Skeletal muscle cell (primary cell): ENCODE data around the gene GCSH.

Source experiments
- DNase-seq: peaks from one replicate; pipeline ENCODE4 v3.0.0-alpha.2; 2010; ENCODE audit warnings: low read depth
- H3K4me3 ChIP-seq: 2 replicates; pipeline ENCODE4 v1.5.1; 2011; ENCODE audit warnings: low read depth, mild to moderate bottlenecking, control low read depth, low read length, moderate library complexity

GCSH gene

GRCh38 chr16:81106826-81107503 is 10.8 kb upstream of the GCSH start:
- H3K4me3 ChIP-seq: no peak overlapping the region
- DNase-seq: no peak

- DNase-seq: no peak
- H3K4me3 ChIP-seq: no peak overlapping the region
These were observed 9.8 kb upstream of the GCSH start for GRCh38 chr16:81105946-81106345.

- DNase-seq: no peak
- H3K4me3 ChIP-seq: no peak overlapping the region
These were observed 5.5 kb upstream of the GCSH start for GRCh38 chr16:81101702-81102101.

GRCh38 chr16:81099958-81100357 is 3.8 kb upstream of the GCSH start:
- no peak overlapping the region for H3K4me3 ChIP-seq
- no peak for DNase-seq

GRCh38 chr16:81097230-81097629 is 1.0 kb upstream of the GCSH start:
- no peak overlapping the region for H3K4me3 ChIP-seq
- no peak for DNase-seq

- H3K4me3 ChIP-seq: peak overlapping the region; percentile 0
- no peak for DNase-seq
These were observed 567 bp upstream of the GCSH start for GRCh38 chr16:81096715-81097208.

GRCh38 chr16:81095653-81095952 is 592 bp downstream of the GCSH start:
- no peak for DNase-seq
- peak overlapping the region; percentile 84 for H3K4me3 ChIP-seq

- peak overlapping the region; percentile 84 for H3K4me3 ChIP-seq
These were observed 1.4 kb downstream of the GCSH start for GRCh38 chr16:81094771-81095251.

GRCh38 chr16:81088836-81089235 is 7.4 kb downstream of the GCSH start:
- H3K4me3 ChIP-seq: no peak overlapping the region

More at GRCh38 chr16:81094771-81095251, 1.4 kb downstream of the GCSH start:
- no peak for DNase-seq

GRCh38 chr16:81081014-81081413 is 15.2 kb downstream of the GCSH start:
- DNase-seq: no peak

More at GRCh38 chr16:81088836-81089235, 7.4 kb downstream of the GCSH start:
- DNase-seq: no peak

GRCh38 chr16:81080233-81080632 is 16.0 kb downstream of the GCSH start:
- no peak overlapping the region for H3K4me3 ChIP-seq
- DNase-seq: no peak

More at GRCh38 chr16:81081014-81081413, 15.2 kb downstream of the GCSH start:
- H3K4me3 ChIP-seq: no peak overlapping the region

GRCh38 chr16:81077076-81077940 is 18.9 kb downstream of the GCSH start, which contains the start of gene C16orf46:
Gene C16orf46 (minus strand): TSS chr16:81077238. CDS start chr16:81063955, 13,283 bp downstream.
- DNase-seq: peak; percentile 80
- peak within 1 kb of the TSS; percentile 80 for H3K4me3 ChIP-seq

- H3K4me3 ChIP-seq: peak overlapping the region; percentile 80
- DNase-seq: peak; percentile 31
These were observed 19.6 kb downstream of the GCSH start for GRCh38 chr16:81076566-81077075.

GRCh38 chr16:81073560-81074330 is 22.4 kb downstream of the GCSH start:
- H3K4me3 ChIP-seq: no peak overlapping the region
- DNase-seq: no peak

GRCh38 chr16:81071805-81072204 is 24.4 kb downstream of the GCSH start:
- DNase-seq: no peak

GRCh38 chr16:81070979-81071378 is 25.2 kb downstream of the GCSH start:
- no peak for DNase-seq
- no peak overlapping the region for H3K4me3 ChIP-seq

More at GRCh38 chr16:81071805-81072204, 24.4 kb downstream of the GCSH start:
- no peak overlapping the region for H3K4me3 ChIP-seq

- no peak for DNase-seq
- H3K4me3 ChIP-seq: no peak overlapping the region
These were observed 27.1 kb downstream of the GCSH start for GRCh38 chr16:81069063-81069462.

- no peak for DNase-seq
- no peak overlapping the region for H3K4me3 ChIP-seq
These were observed 29.0 kb downstream of the GCSH start for GRCh38 chr16:81067166-81067565.

- DNase-seq: no peak
- H3K4me3 ChIP-seq: no peak overlapping the region
These were observed 29.5 kb downstream of the GCSH start for GRCh38 chr16:81066681-81067080.
